Measurements from ENCODE around the gene CEBPB.
"Not testable (repeated sequence)": the region's sequence is repeated elsewhere in the genome, so short reads cannot be mapped to it uniquely, and the experiment has no call there.

Gene CEBPB

GRCh38 chr20:50170549-50171220 lies 19.9 kb upstream of the CEBPB start:
- no peak for DNase-seq

- DNase-seq, result peak; percentile 40
Observed at GRCh38 chr20:50172347-50173013, 18.1 kb upstream of the CEBPB start.

GRCh38 chr20:50174456-50174855 lies 16.2 kb upstream of the CEBPB start:
- no peak for DNase-seq

GRCh38 chr20:50175938-50176933 lies 14.4 kb upstream of the CEBPB start:
- no peak for DNase-seq

GRCh38 chr20:50178672-50179071 lies 12.0 kb upstream of the CEBPB start:
- not testable (repeated sequence) for DNase-seq

- no peak for DNase-seq
Observed at GRCh38 chr20:50181344-50181743, 9.3 kb upstream of the CEBPB start.

GRCh38 chr20:50182346-50182745 lies 8.3 kb upstream of the CEBPB start:
- DNase-seq, result no peak

- DNase-seq, result no peak
Observed at GRCh38 chr20:50185426-50185825, 5.2 kb upstream of the CEBPB start.

- peak; percentile 77 for DNase-seq
Observed at GRCh38 chr20:50186151-50186885, 4.3 kb upstream of the CEBPB start.

- no peak for DNase-seq
Observed at GRCh38 chr20:50186987-50187402, 3.6 kb upstream of the CEBPB start.

GRCh38 chr20:50187403-50188051 lies 3.1 kb upstream of the CEBPB start:
- DNase-seq, result no peak

- DNase-seq, result no peak
Observed at GRCh38 chr20:50188287-50188688, 2.3 kb upstream of the CEBPB start.

- no peak for DNase-seq
Observed at GRCh38 chr20:50188879-50189680, 1.6 kb upstream of the CEBPB start.

- DNase-seq, result no peak
Observed at GRCh38 chr20:50189681-50190250, 864 bp upstream of the CEBPB start.

- DNase-seq, result peak; percentile 57
Observed at GRCh38 chr20:50191065-50191543, 474 bp downstream of the CEBPB start.

GRCh38 chr20:50191544-50192363 lies 1.1 kb downstream of the CEBPB start:
- peak; percentile 41 for DNase-seq

GRCh38 chr20:50192364-50193198 lies 2.0 kb downstream of the CEBPB start:
- DNase-seq, result peak; percentile 81

- DNase-seq, result no peak
Observed at GRCh38 chr20:50193199-50193835, 2.7 kb downstream of the CEBPB start.

Measured in CD4-positive, alpha-beta T cell treated with Interleukin-15 for 1 hour (primary cell).